MG63 (cell line): Measurements from ENCODE around the gene NAV2. TPM values are rescaled to one million over a fixed set of nuclear protein-coding genes. Genes with fewer than 3 reads are reported as not detected.

Source experiments
- DNase-seq: peaks from one replicate; pipeline ENCODE4 v3.0.0-alpha.2; 2020
- H3K27me3 ChIP-seq: fragments of 250-450 bp; sonication (Bioruptor Pico); 2 replicates; pipeline ENCODE4 v1.5.1; 2020; ENCODE audit warnings: mild to moderate bottlenecking, moderate library complexity
- H3K36me3 ChIP-seq: fragments of 250-450 bp; sonication (Bioruptor Pico); 2 replicates; pipeline ENCODE4 v1.5.1; 2020; ENCODE audit warnings: mild to moderate bottlenecking, moderate library complexity
- H3K4me3 ChIP-seq: fragments of 250-450 bp; sonication (Bioruptor Pico); 2 replicates; pipeline ENCODE4 v1.5.1; 2020; ENCODE audit warnings: mild to moderate bottlenecking, moderate library complexity
- H3K9me3 ChIP-seq: fragments of 250-450 bp; sonication (Bioruptor Pico); 2 replicates; pipeline ENCODE4 v1.5.1; 2020; ENCODE audit warnings: mild to moderate bottlenecking, moderate library complexity
- total RNA-seq: library from RNA; depleted of rRNA; stranded (reverse); fragments of >200 nt; shearing (Covaris generic); gene quantifications from 2 replicates; pipeline ENCODE4 v1.2.3, GENCODE V29; 2014; ENCODE audit warnings: low replicate concordance; rRNA removed

NAV2 gene
- 3.7 and 5.0 TPM in 2 replicates for total RNA-seq

DNA sequence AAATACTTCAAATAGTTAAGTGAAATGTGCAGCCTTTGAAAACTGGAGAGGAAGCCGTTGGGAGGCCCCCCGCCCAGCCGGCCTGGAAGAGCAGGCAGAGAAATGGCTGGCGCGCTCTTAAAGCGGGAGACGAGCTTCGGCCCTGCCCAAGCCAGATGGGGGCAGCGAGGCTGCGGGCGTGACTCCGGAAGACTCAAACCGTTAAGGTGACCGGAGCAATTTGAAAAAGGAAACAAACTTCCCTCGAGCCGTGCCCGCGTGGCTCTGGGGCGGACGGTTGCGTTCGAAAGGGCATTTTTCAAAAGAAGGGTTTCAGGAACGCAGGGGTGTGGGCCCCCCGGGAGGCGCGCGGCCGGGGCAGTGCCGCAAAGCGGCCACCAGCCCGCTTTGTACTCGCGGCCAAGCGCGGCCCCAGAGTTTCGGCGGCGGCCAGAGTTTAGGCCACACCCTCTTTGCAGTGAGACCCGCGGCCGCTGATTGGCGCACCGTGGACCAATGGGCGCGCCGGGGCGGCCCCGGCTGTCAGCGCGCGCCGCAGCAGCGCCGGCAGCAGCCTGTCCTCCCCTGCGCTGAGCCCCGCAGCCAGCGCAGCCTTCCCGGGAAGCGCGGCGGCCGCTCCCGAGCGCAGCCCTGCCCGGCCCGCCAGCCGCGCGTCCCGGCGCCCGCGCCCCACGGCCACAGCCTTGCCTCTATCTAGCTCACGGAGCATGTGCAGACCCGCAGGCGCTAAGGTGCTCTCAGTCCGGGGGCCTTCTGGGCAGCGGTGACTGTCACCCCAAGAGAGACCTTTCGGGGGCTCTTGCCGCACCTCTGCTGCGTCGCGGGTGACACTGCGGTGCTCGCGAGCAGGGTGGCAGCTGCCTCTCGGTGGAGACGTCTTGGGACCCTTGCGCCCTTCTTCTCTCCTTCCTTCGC lies at the start of gene NAV2:
Gene NAV2 (plus strand): TSS at position 557 of the 915 bp plus-strand sequence. CDS start 859 bp downstream, outside the sequence.
- peaks cover 37% of the 10 kb centered on the region for H3K36me3 ChIP-seq
- peak; percentile 94 for DNase-seq
- peak within 1 kb of the TSS; percentile 77 for H3K4me3 ChIP-seq
- H3K9me3 ChIP-seq = no peaks in the 10 kb centered on the region
- H3K27me3 ChIP-seq = no peaks in the 10 kb centered on the region

- Histone ChIP-seq H3K27me3 (no peaks in the 10 kb centered on the region), H3K36me3 (no peaks in the 10 kb centered on the region), H3K9me3 (no peaks in the 10 kb centered on the region), H3K4me3 (no peak overlapping the region)
- no peak for DNase-seq
Measured at GRCh38 chr11:19663206-19663605, 49.4 kb upstream of the NAV2 start.

DNA sequence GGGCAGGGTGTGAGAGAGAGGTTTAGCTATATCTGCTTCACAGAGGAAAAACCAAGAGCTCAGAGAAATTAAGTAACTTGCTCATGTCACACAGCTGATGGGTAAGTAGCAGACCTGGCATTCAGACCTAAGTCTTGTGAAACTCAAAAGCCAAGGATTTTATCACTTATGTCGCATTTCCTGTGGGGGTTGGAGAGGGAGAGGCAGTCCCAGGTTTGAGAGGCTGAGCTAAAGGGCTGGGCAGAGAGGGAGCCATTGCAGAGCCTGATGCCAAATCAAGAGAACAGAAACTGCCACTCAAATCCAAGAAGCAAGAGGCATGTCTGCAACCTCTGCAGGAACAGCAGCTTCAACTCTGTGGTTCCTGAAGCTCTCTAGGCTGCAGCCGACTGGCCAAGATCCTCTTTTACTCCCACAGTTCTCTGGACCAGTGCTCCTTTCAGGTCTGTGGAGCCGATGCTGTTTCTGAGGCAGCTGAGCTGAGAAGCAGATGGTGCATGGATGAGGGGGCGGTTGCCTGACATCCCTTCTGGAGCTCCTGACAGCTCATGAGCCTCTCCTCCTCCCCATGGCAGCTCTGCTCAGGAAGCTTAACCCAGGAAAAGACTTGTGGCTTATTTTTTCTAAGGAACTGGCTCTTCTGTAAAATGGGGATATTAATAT lies 47.6 kb upstream of the NAV2 start:
- H3K4me3 ChIP-seq = no peak overlapping the region
- peak; percentile 61 for DNase-seq
- H3K9me3 ChIP-seq = no peaks in the 10 kb centered on the region
- no peaks in the 10 kb centered on the region for H3K36me3 ChIP-seq
- H3K27me3 ChIP-seq = no peaks in the 10 kb centered on the region

- no peaks in the 10 kb centered on the region for H3K9me3 ChIP-seq
- H3K4me3 ChIP-seq = no peak overlapping the region
Measured at GRCh38 chr11:19666951-19667350, 45.7 kb upstream of the NAV2 start.

GRCh38 chr11:19669511-19669910 lies 43.1 kb upstream of the NAV2 start:
- DNase-seq = no peak
- Histone ChIP-seq H3K4me3 (no peak overlapping the region), H3K9me3 (no peaks in the 10 kb centered on the region), H3K36me3 (no peaks in the 10 kb centered on the region), H3K27me3 (no peaks in the 10 kb centered on the region)

More at GRCh38 chr11:19666951-19667350, 45.7 kb upstream of the NAV2 start:
- no peak for DNase-seq
- Histone ChIP-seq H3K27me3 (no peaks in the 10 kb centered on the region), H3K36me3 (no peaks in the 10 kb centered on the region)

DNA sequence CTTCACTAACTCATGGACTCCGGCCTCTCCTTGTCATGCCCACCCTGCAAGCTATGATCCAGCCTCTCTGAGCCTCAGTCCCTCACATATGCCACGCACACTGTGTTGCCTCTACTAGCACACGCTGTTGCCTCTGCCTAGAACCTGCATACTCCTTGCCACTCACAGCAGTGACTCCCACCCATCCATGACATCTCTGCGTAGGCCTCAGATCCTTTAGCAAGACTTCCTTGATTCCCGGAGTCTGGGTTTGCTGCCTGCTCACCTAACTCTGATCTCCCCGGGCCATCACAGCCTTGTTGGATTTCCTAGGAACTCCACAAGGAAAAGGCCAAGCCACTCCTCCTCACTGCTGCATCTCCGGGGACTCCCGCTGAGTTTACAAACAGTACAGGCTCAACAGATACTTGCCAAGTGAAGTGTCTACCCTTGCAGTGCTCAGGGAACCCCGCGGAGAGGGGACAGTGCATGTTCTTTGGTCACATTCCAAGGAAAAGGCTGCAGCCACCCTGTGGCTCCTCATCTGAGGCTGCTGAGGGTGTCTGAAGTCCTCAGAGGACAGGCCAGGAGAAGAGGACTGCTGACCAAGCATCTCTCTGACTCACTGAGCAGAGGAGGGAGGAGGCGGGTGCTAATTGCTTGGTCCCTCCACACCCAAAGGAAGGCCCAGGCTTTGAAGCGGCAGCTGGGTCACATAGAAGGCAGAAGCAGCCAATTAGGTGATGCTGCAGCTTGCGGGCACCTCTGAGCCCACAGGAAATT lies 42.4 kb upstream of the NAV2 start:
- Histone ChIP-seq H3K4me3 (no peak overlapping the region), H3K27me3 (no peaks in the 10 kb centered on the region), H3K36me3 (no peaks in the 10 kb centered on the region), H3K9me3 (no peaks in the 10 kb centered on the region)
- peak; percentile 56 for DNase-seq

DNA sequence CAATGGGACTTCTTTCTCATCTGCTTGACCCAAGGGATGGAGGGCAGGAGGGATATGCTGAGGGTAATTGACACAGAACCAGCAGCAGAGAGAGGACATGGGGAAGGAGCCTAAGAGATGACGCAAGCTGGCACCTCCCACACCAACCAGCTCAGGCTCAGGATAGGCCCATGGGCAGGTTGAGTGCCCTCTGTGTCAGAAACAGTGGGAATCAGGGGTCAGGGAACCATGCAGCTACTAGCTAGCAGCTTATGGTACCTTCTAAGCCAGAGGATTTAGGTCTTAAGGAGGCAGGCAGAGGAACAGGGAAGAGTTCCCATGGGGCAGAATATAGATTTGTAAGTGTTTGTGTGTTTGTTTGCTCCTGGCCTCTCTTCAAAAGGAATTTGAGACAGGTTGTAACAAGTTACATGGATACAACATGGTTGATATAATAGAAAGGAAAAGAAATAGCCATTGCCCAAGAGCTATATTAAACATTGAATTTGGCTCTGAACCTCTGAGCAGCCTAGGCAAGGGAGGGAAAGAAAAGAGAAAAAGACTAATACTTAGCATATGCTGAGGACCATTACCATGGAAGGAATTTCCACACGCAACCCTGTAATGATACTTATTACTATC lies 39.9 kb upstream of the NAV2 start:
- no peaks in the 10 kb centered on the region for H3K36me3 ChIP-seq
- H3K27me3 ChIP-seq = no peaks in the 10 kb centered on the region
- DNase-seq = no peak
- H3K9me3 ChIP-seq = no peaks in the 10 kb centered on the region
- H3K4me3 ChIP-seq = no peak overlapping the region

- H3K27me3 ChIP-seq = no peaks in the 10 kb centered on the region
- peak; percentile 20 for DNase-seq
- H3K36me3 ChIP-seq = no peaks in the 10 kb centered on the region
- no peak overlapping the region for H3K4me3 ChIP-seq
- H3K9me3 ChIP-seq = no peaks in the 10 kb centered on the region
Measured at GRCh38 chr11:19673924-19674729, 38.5 kb upstream of the NAV2 start.

DNA sequence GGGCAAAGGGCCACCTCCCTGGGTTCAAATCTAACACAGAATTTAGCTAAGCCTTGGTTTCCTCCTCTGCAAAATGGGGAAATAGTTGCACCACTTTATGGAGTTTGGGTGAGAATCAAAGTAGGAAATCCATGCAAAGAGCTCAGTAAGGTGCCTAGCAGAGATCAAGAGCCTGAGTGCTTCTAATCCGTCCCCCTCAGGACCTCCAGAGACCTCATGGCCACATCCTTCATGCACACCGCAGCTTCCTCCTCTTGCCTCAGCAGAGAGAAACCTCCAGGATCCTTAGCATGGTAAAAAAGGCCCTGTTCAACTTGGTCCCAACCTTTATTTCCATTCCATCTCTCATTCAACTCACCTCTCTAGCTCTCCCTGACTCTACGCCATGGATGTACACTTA lies 37.8 kb upstream of the NAV2 start:
- Histone ChIP-seq H3K36me3 (no peaks in the 10 kb centered on the region), H3K4me3 (no peak overlapping the region), H3K9me3 (no peaks in the 10 kb centered on the region), H3K27me3 (no peaks in the 10 kb centered on the region)
- no peak for DNase-seq

GRCh38 chr11:19675397-19675796 lies 37.2 kb upstream of the NAV2 start:
- no peaks in the 10 kb centered on the region for H3K9me3 ChIP-seq
- DNase-seq = no peak
- H3K27me3 ChIP-seq = no peaks in the 10 kb centered on the region
- no peak overlapping the region for H3K4me3 ChIP-seq
- no peaks in the 10 kb centered on the region for H3K36me3 ChIP-seq

GRCh38 chr11:19676475-19677380 lies 35.9 kb upstream of the NAV2 start:
- DNase-seq = no peak
- no peak overlapping the region for H3K4me3 ChIP-seq
- H3K27me3 ChIP-seq = no peaks in the 10 kb centered on the region
- no peaks in the 10 kb centered on the region for H3K36me3 ChIP-seq
- no peaks in the 10 kb centered on the region for H3K9me3 ChIP-seq

- DNase-seq = no peak
- no peaks in the 10 kb centered on the region for H3K36me3 ChIP-seq
Measured at GRCh38 chr11:19677381-19678080, 35.1 kb upstream of the NAV2 start.

DNA sequence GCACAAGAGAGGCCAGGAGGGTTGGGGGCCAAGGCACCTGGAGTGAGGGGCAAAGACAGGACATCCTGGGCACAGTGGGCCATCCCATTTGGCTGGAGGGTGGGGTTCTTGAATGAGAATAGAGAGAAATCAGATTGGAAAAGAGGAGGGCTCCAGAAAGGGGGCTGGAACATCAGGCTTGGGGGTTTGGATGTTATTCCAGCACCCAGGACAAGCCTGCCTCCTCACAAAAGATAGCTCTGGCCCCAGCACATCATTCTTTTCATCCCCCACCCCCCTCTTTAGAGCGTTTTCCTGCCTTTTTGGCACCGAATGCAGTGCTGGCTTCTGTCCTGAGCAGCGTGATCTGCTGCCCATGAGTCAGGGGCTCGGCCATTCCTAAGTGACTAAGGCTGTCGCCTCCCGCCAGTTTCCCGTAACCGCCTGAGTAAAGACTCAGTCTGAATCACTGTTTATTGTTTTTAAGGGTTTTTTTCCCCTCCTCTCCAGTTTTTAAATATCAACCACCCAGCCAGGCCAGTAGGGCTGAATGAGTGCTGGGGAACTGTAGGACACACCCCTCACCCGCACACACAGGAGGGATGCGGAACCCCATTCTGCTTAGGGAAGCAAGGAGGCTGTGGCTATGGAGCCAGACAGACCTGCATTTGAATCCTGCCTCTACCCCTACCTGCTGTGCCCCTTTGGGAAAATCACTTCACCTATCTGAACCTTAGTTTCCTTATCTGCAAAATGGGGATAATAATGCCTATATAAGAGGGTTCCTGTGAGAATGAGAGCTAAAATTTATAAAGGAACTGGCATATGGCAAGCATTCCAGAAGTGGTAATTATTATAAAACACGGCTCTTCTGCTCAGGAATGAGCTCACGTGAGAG lies 32.4 kb upstream of the NAV2 start:
- H3K36me3 ChIP-seq = no peaks in the 10 kb centered on the region
- no peaks in the 10 kb centered on the region for H3K9me3 ChIP-seq
- peak; percentile 96 for DNase-seq
- H3K4me3 ChIP-seq = no peak overlapping the region
- no peaks in the 10 kb centered on the region for H3K27me3 ChIP-seq

More at GRCh38 chr11:19677381-19678080, 35.1 kb upstream of the NAV2 start:
- no peaks in the 10 kb centered on the region for H3K27me3 ChIP-seq
- H3K9me3 ChIP-seq = no peaks in the 10 kb centered on the region
- H3K4me3 ChIP-seq = no peak overlapping the region
